GM18520 (cell line): Measurements from ENCODE around the gene NTM.
A peak's percentile ranks its signal among the peaks of the same experiment; 100 is the strongest.

Experiments used
- ATAC-seq: cut with Tn5 transposase; IDR thresholded peaks from one replicate; pipeline ENCODE4 v1.9.1; 2021; ENCODE audit not compliant: unreplicated experiment

The NTM gene

GRCh38 chr11:131880976-131881375 lies 510.6 kb downstream of the NTM start:
- ATAC-seq, result no peak

GRCh38 chr11:131883332-131883731 lies 512.9 kb downstream of the NTM start:
- ATAC-seq, result no peak

GRCh38 chr11:131884461-131885073 lies 514.2 kb downstream of the NTM start:
- peak; percentile 43 for ATAC-seq

DNA sequence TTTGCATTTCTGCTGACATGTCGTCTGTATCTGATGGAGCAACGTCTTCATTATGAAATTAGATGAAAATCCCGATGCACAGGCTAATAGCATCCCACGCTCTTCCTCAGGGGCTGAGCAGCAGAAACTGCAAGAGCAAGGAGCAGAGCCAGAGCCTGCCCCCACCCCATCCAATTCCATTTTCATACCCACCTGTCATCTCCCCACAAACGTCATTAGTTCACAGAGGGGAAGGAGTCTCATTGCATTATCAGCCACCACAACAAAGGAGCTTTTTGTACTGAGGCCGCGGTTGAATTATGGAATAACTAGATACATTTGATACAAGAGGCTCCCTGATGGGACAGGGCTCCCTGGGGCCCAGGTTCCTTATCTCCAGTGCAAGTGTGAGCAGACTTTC lies 515.0 kb downstream of the NTM start:
- no peak for ATAC-seq

- ATAC-seq, result no peak
Observed at GRCh38 chr11:131886201-131886600, 515.8 kb downstream of the NTM start.

GRCh38 chr11:131888230-131888855 lies 517.9 kb downstream of the NTM start:
- no peak for ATAC-seq

- no peak for ATAC-seq
Observed at GRCh38 chr11:131889146-131889577, 518.7 kb downstream of the NTM start.

DNA sequence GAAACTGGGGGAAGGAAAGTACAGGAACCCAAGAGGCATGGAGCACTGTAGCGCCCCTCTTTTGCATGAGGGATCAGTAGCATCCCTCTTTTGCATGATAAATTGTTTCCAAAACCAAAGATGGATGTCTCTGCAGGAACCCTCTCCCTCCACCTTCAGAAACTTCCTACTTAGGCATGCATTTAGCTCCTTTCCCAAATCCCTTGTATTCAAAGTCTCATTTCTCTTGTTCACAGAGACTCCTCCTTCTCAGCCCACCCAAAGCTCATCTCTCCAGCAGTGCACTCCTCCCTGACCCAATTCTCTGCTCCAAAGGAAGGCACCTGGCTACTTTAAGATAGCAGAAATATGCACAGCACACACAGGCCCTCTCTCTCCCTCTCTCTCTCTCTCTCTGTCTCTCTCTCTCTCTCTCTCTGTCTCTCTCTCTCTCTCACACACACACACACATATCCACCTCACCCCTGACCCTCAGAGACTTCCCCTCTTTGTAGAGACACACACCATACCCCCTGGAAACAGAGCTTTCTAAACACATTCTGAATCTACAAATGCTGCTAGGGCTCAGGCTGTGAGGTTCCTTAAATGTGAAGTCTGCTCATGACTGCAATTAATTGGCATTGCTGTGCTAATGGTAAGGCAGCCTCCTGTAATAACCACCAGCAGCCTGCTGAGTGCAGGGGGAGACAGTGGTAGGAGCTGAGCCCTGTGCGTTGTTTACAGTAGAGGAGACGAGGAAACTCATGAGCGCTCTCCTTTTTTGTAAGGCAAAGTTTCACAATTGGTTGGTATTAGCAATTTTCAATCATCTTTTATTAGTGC lies 519.6 kb downstream of the NTM start:
- ATAC-seq, result no peak

- peak; percentile 93 for ATAC-seq
Observed at GRCh38 chr11:131893103-131893890, 522.9 kb downstream of the NTM start.

DNA sequence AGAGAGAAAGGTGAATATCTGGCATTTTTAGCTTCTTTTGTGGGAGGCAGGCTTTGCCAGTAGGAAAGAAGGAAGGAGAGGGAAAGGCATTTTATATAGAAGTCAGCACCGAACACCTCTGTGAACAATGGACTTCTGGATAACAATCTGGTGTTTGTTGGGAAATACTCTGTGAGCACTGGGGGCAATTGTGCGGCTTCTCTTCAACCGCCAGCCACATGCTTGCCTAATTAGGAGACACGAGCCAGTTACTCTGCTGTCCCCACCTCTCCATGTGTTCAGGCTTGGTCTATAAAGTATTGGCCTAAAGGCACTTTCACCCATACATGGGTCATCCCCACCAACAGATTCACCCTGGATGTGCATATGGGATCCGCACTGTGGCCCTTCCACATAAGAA lies 523.6 kb downstream of the NTM start:
- no peak for ATAC-seq

DNA sequence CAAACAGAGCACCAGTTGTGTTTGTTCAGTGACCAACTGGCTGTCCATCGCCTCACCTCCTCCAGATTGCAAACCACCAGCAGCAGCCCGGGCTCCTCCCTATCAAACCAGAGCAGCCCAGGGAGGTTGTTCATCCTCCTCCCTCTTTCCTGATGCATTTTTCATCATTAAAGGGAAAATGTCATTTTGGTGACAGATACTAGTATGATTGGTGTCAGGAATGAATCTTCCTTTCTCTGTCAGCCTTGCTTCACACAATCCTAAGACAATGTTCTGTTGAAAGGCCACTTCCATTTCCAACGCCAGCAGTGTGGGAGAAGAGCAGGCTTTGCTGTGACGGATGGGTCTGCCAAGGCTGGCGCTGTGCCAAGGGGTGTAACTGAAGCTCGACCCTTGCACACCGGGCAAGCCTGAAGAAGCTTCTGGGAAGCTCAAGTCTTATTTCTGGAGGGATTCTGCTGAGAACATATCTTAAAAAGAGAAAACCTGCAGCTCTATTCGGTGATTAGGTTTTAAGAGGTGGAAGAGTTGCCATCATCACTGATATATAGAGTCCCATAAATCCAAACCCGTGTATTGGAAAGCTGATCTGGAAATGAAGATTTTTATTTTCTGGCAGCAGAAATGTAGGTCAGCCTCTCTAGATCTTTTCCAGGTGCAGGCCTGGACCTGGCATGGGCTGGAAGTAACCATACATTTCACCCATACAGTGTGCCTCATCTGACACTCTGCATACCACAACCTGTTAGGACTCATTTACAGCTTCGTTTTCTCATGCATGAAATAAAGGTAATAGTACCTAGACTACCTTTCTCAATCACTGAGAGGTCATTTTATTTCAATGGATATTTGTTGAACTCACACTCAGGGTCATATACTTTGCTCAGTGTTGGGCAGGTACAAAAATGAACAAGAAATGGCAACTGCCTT lies 524.5 kb downstream of the NTM start:
- ATAC-seq, result no peak

DNA sequence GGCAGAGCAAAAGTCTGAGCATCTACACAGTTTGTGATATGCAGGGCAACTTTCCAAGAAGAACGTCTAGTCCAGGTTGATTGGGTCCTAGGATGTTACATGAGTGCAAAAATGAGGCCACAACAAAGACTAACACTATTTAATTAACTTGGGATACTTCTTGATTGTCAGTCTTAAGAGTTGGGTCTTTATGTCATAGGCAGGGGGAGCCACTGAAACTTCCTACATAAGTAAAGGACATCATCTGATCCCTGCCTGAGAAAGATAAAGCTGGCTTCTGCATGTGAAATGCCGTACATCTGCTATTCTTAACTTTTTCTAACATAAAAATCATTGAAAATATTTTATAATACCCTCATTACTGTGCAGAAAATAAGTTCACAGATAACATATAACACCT lies 525.5 kb downstream of the NTM start:
- no peak for ATAC-seq

GRCh38 chr11:131896978-131897615 lies 526.7 kb downstream of the NTM start:
- no peak for ATAC-seq

GRCh38 chr11:131897956-131898355 lies 527.5 kb downstream of the NTM start:
- no peak for ATAC-seq

DNA sequence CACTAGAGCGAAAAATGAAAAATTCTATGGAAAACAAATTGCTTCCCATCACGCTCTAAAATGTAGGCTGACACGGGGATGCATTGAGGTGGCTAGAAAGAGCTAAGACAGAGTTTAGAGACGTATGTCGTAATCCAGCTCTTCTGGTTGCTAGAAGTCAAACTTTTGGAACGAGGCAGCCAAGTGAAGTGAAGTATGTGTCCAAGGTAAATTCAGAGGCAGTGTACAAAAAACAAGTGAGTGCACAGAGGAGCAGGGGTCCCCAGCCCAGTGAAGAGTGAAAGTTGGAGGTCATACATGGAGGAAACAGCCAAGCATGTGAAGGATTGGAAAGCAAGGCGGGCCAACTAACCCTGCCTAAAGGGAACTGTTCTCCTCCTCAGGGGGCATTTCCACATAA lies 528.5 kb downstream of the NTM start:
- no peak for ATAC-seq

DNA sequence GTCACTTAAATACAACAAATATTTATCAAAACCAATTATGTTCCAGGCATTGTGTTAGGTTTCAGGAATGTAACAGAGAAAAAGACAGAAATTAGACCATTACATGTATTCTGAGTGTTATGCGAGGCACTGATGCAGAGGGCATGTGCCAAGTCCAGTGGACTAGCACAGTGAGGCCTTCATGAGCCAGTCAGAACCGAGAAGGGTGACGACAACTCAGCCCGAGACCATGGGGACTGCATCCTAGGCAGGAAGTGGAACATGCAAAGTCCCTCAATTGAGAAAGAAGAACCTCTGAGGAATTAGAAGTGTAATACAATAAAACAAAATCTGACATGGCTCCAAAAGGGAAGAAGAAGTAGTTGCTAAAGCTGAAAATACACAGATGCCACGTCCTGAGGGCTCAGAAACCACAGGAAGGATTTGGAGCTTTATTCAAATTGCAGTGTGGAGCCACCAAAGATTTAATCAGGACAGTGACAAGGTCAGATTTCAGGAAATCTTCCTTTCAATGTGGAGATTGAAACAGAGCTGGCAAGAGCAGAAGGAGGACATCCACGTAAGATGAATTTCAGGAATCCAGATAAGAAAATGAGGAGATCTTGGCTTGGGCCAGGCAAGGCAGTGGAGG lies 529.6 kb downstream of the NTM start:
- ATAC-seq, result no peak

- ATAC-seq, result no peak
Observed at GRCh38 chr11:131902421-131902820, 532.0 kb downstream of the NTM start.

DNA sequence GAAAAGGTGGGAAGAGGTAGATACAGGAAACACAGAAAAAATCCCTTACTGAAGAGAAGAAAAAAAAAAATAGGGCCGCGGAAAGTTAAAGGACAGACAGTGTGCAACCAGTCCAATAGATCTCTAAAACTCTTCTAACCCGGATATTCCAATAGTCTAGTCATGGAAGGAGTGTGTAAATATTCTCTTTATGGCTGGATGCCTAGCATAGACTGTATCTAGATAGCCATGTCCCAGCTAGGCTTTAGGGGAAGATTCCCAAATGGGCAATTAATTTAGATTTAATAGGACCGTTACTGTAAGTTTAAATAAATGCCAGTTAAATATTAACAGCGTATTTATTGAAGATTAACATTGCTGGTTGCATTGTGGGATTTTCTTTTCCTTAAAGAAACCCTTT lies 532.7 kb downstream of the NTM start:
- no peak for ATAC-seq

GRCh38 chr11:131904756-131905155 lies 534.3 kb downstream of the NTM start:
- no peak for ATAC-seq
